Neural progenitor cell (in vitro differentiated cells): Measurements from ENCODE around the gene CTF1. TPM values are rescaled to one million over a fixed set of nuclear protein-coding genes. Genes with fewer than 3 reads are reported as not detected.

ENCODE experiments used
- DNase-seq: peaks from one replicate; pipeline ENCODE4 v3.0.0-alpha.2; 2016; ENCODE audit warnings: low spot score
- H2AFZ ChIP-seq: fragments of 200-600 bp; sonication (generic); replicated peaks from 2 replicates; pipeline ENCODE4 v1.6.1; 2016; ENCODE audit warnings: antibody characterized with exemption
- H3F3A ChIP-seq: fragments of 200-600 bp; sonication (generic); 2 replicates; pipeline ENCODE4 v1.6.1; 2016; ENCODE audit warnings: antibody characterized with exemption, low read depth
- H3K27ac ChIP-seq: fragments of 200-600 bp; sonication (generic); 2 replicates; pipeline ENCODE4 v1.5.1; 2016; ENCODE audit warnings: mild to moderate bottlenecking
- H3K27me3 ChIP-seq: fragments of 200-600 bp; sonication (generic); 2 replicates; pipeline ENCODE4 v1.6.1; 2016; ENCODE audit warnings: mild to moderate bottlenecking, moderate library complexity
- H3K36me3 ChIP-seq: fragments of 200-600 bp; sonication (generic); 2 replicates; pipeline ENCODE4 v1.5.1; 2016
- H3K4me1 ChIP-seq: fragments of 200-600 bp; sonication (generic); 2 replicates; pipeline ENCODE4 v1.6.1; 2016; ENCODE audit warnings: mixed run types
- H3K4me2 ChIP-seq: fragments of 200-600 bp; sonication (generic); 2 replicates; pipeline ENCODE4 v1.6.1; 2016
- H3K4me3 ChIP-seq: fragments of 200-600 bp; sonication (generic); 2 replicates; pipeline ENCODE4 v1.5.1; 2016
- H3K79me2 ChIP-seq: fragments of 200-600 bp; sonication (generic); 2 replicates; pipeline ENCODE4 v1.6.1; 2016; ENCODE audit warnings: low read depth
- H3K9ac ChIP-seq: fragments of 200-600 bp; sonication (generic); 2 replicates; pipeline ENCODE4 v1.6.1; 2016
- H3K9me3 ChIP-seq: fragments of 200-600 bp; sonication (generic); 2 replicates; pipeline ENCODE4 v1.5.1; 2016; ENCODE audit warnings: low read depth
- H4K20me1 ChIP-seq: fragments of 200-600 bp; sonication (generic); 2 replicates; pipeline ENCODE4 v1.6.1; 2016; ENCODE audit warnings: low read depth
- H3K27ac Mint-ChIP-seq: 3 replicates; pipeline ENCODE4 v1.8.0; 2021; ENCODE audit warnings: mixed read lengths
- H3K27me3 Mint-ChIP-seq: 2 replicates; pipeline ENCODE4 v1.8.0; 2022; ENCODE audit warnings: low read depth, mild to moderate bottlenecking, inconsistent platforms, moderate library complexity, mixed read lengths; ENCODE audit not compliant: insufficient read depth
- H3K36me3 Mint-ChIP-seq: 3 replicates; pipeline ENCODE4 v1.8.0; 2021; ENCODE audit warnings: mixed read lengths
- H3K4me1 Mint-ChIP-seq: 3 replicates; pipeline ENCODE4 v1.8.0; 2021; ENCODE audit warnings: mixed read lengths
- H3K4me3 Mint-ChIP-seq: 3 replicates; pipeline ENCODE4 v1.8.0; 2021; ENCODE audit warnings: mild to moderate bottlenecking, moderate library complexity, mixed read lengths
- H3K9me3 Mint-ChIP-seq: 3 replicates; pipeline ENCODE4 v1.8.0; 2020; ENCODE audit warnings: mixed read lengths
- EZH2 ChIP-seq: fragments of 200-600 bp; sonication (generic); IDR thresholded peaks from 2 replicates; pipeline ENCODE4 v1.6.1; 2017; ENCODE audit warnings: antibody characterized with exemption, mild to moderate bottlenecking, moderate library complexity
- EZH2phosphoT487 ChIP-seq: fragments of 200-600 bp; sonication (generic); IDR thresholded peaks from 2 replicates; pipeline ENCODE4 v1.6.1; 2017; ENCODE audit warnings: antibody characterized with exemption
- total RNA-seq: library from RNA; depleted of rRNA; stranded (reverse); fragments of >200 nt; gene quantifications from 2 replicates; pipeline ENCODE4 v1.2.3, GENCODE V29; 2015; ENCODE audit warnings: low replicate concordance
- TF ChIP-seq, protein P1 (sequence below): fragments of 200-600 bp; sonication (generic); IDR thresholded peaks from 2 replicates; pipeline ENCODE4 v1.5.1; 2017; ENCODE audit warnings: antibody characterized with exemption, mild to moderate bottlenecking

The CTF1 gene
- total RNA-seq, 1 donor from 2014 or later, result 0.39 TPM

DNA sequence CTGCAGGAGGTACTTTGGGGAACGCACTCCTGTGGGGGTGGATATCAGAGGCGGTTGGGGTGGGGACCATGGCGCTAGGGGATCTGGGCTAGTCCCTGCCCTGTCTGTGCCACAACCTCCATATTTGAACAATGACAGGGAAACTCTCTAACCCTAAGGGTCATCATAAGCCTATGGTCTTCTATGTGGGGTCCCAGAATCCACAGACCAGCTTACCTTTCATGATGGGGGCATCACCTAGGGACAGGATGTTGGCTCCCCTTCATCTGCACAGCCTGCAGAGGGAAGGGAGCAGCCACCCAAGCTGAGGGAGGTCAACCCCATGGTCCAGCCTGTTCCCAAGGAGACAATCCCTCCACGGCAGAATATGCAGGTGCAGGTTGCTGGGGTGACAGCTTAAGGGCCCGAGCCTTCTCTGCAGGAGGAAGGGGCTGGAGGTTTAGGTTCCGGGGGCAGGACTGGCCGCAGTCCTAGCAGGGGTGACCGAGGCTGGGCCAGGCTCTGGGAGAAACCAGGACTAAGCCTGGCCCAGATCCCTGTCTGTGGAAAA, 54.2 kb downstream of the CTF1 start:
- no peaks in the 10 kb centered on the region for H3K9me3 ChIP-seq
- TF ChIP-seq, protein P1, sequence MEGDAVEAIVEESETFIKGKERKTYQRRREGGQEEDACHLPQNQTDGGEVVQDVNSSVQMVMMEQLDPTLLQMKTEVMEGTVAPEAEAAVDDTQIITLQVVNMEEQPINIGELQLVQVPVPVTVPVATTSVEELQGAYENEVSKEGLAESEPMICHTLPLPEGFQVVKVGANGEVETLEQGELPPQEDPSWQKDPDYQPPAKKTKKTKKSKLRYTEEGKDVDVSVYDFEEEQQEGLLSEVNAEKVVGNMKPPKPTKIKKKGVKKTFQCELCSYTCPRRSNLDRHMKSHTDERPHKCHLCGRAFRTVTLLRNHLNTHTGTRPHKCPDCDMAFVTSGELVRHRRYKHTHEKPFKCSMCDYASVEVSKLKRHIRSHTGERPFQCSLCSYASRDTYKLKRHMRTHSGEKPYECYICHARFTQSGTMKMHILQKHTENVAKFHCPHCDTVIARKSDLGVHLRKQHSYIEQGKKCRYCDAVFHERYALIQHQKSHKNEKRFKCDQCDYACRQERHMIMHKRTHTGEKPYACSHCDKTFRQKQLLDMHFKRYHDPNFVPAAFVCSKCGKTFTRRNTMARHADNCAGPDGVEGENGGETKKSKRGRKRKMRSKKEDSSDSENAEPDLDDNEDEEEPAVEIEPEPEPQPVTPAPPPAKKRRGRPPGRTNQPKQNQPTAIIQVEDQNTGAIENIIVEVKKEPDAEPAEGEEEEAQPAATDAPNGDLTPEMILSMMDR, result no peak
- no peak for DNase-seq
- Mint-ChIP-seq H3K36me3 (peaks cover 4% of the 10 kb centered on the region), H3K4me1 (peaks cover 34% of the 10 kb centered on the region), H3K27me3 (peaks cover 10% of the 10 kb centered on the region), H3K4me3 (peak overlapping the region; percentile 93), H3K9me3 (no peaks in the 10 kb centered on the region), H3K27ac (peak overlapping the region; percentile 79)
- H3F3A ChIP-seq, result peaks cover 44% of the 10 kb centered on the region
- H4K20me1 ChIP-seq, result peaks cover 11% of the 10 kb centered on the region
- peak overlapping the region; percentile 96 for H3K4me2 ChIP-seq
- H3K79me2 ChIP-seq, result peaks cover 9% of the 10 kb centered on the region
- H3K27ac ChIP-seq, result no peak overlapping the region
- peak overlapping the region; percentile 96 for H3K4me3 ChIP-seq
- peaks cover 19% of the 10 kb centered on the region for H3K4me1 ChIP-seq
- H2AFZ ChIP-seq, result no peak overlapping the region
- H3K27me3 ChIP-seq, result no peaks in the 10 kb centered on the region
- H3K36me3 ChIP-seq, result no peaks in the 10 kb centered on the region
- no peak overlapping the region for H3K9ac ChIP-seq

GRCh38 chr16:30951193-30951592, 54.8 kb downstream of the CTF1 start:
- Histone ChIP-seq H3K27ac (no peak overlapping the region), H4K20me1 (peaks cover 11% of the 10 kb centered on the region), H2AFZ (no peak overlapping the region), H3K9ac (no peak overlapping the region), H3K4me1 (peaks cover 19% of the 10 kb centered on the region), H3K9me3 (no peaks in the 10 kb centered on the region), H3K4me2 (no peak overlapping the region), H3F3A (peaks cover 42% of the 10 kb centered on the region), H3K4me3 (no peak overlapping the region), H3K27me3 (no peaks in the 10 kb centered on the region), H3K36me3 (no peaks in the 10 kb centered on the region), H3K79me2 (peaks cover 9% of the 10 kb centered on the region)
- DNase-seq, result no peak
- no peaks in the 10 kb centered on the region for H3K36me3 Mint-ChIP-seq
- H3K9me3 Mint-ChIP-seq, result no peaks in the 10 kb centered on the region
- H3K4me3 Mint-ChIP-seq, result peak overlapping the region; percentile 70
- H3K27ac Mint-ChIP-seq, result no peak overlapping the region
- H3K4me1 Mint-ChIP-seq, result peaks cover 30% of the 10 kb centered on the region
- peaks cover 10% of the 10 kb centered on the region for H3K27me3 Mint-ChIP-seq
- TF ChIP-seq EZH2 (no peak), EZH2phosphoT487 (no peak)
- TF ChIP-seq, protein P1, result no peak

DNA sequence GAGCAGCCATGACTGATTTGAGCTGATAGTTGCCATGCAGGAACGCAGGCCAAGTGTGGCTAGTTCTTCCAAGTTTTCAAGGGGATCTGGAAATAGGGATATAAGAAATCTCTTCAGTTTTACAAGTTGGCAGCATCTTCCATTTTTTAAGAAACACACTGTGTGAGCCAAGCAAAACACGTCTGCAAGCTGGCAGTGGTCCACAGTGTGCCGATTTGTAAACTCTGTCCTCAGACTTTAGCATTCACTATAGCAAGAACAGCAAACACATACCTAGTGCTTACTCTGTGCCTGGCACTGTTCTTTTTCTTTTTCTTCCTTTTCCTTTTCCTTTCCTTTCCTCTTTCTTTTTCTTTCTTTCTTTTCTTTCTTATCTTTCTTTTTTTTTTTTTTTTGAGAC, 55.3 kb downstream of the CTF1 start:
- Histone ChIP-seq H3K9ac (no peak overlapping the region), H3K36me3 (no peaks in the 10 kb centered on the region), H3F3A (peaks cover 42% of the 10 kb centered on the region), H3K4me2 (no peak overlapping the region), H3K4me3 (no peak overlapping the region), H3K79me2 (peaks cover 9% of the 10 kb centered on the region), H3K27ac (no peak overlapping the region), H3K27me3 (no peaks in the 10 kb centered on the region), H3K4me1 (peaks cover 19% of the 10 kb centered on the region), H2AFZ (no peak overlapping the region), H3K9me3 (no peaks in the 10 kb centered on the region), H4K20me1 (peaks cover 11% of the 10 kb centered on the region)
- peaks cover 7% of the 10 kb centered on the region for H3K27me3 Mint-ChIP-seq
- H3K9me3 Mint-ChIP-seq, result no peaks in the 10 kb centered on the region
- no peak overlapping the region for H3K4me3 Mint-ChIP-seq
- peaks cover 27% of the 10 kb centered on the region for H3K4me1 Mint-ChIP-seq
- TF ChIP-seq, protein P1, result no peak
- TF ChIP-seq EZH2 (no peak), EZH2phosphoT487 (no peak)
- H3K36me3 Mint-ChIP-seq, result no peaks in the 10 kb centered on the region
- peak overlapping the region; percentile 17 for H3K27ac Mint-ChIP-seq
- DNase-seq, result no peak
